ENCODE data around the gene RFESD. TPM values are rescaled to one million over a fixed set of nuclear protein-coding genes. Genes with fewer than 3 reads are reported as not detected.

The RFESD gene
- total RNA-seq, 1 experiment from 2014 or later, result 5.0 TPM

GRCh38 chr5:95624368-95624767, 22.2 kb upstream of the RFESD start:
- no peaks in the 10 kb centered on the region for H3K79me2 ChIP-seq (ENCODE audit: low read depth)
- no peak overlapping the region for H2AFZ ChIP-seq
- H3K4me2 ChIP-seq, result no peak overlapping the region
- ChIA-PET POLR2A (ENCODE audit: unreplicated experiment) (no interaction called here), CTCF (no interaction called here)
- H3K27ac ChIP-seq, result no peak overlapping the region
- H3K4me3 ChIP-seq, result no peak overlapping the region
- no peaks in the 10 kb centered on the region for H3K9me3 ChIP-seq (ENCODE audit: insufficient read depth, low read depth)
- DNase-seq, result no peak
- H3K9me2 ChIP-seq (ENCODE audit: insufficient read depth), result no peaks in the 10 kb centered on the region
- 0 out of 2 replicates have a peak, but pooled peaks cover 3% of the 10 kb centered on the region for H3F3A ChIP-seq (ENCODE audit: insufficient read depth, low read depth)
- peaks cover 13% of the 10 kb centered on the region; the same call in 1 of the 2 replicates for H3K27me3 ChIP-seq (ENCODE audit: insufficient read depth, low read depth)
- no TSS peak for BruUV-seq (replicated peaks)
- H3K36me3 ChIP-seq (ENCODE audit: low read depth), result no peaks in the 10 kb centered on the region
- TF ChIP-seq CTCF (conservative IDR thresholded peaks at IDR 0.05) (no peak), EZH2 (IDR thresholded peaks at IDR 0.05; ENCODE audit: low read depth) (no peak)
- 0 out of 2 replicates have a peak, but pooled peaks cover 4% of the 10 kb centered on the region for H3K4me1 ChIP-seq (replicated peaks; ENCODE audit: insufficient read depth)
- intact Hi-C loops (cut with micrococcal nuclease; ENCODE audit: unreplicated experiment), result no loop called here
- H4K20me1 ChIP-seq (ENCODE audit: insufficient read depth), result no peaks in the 10 kb centered on the region

GRCh38 chr5:95626701-95627100, 19.9 kb upstream of the RFESD start:
- no peaks in the 10 kb centered on the region for H3K9me3 ChIP-seq (ENCODE audit: insufficient read depth, low read depth)
- H3K36me3 ChIP-seq (ENCODE audit: low read depth), result no peaks in the 10 kb centered on the region
- H4K20me1 ChIP-seq (ENCODE audit: insufficient read depth), result no peaks in the 10 kb centered on the region
- ChIA-PET POLR2A (ENCODE audit: unreplicated experiment) (no interaction called here), CTCF (no interaction called here)
- no peak for DNase-seq
- BruUV-seq (replicated peaks), result no TSS peak
- no peaks in the 10 kb centered on the region for H3K4me1 ChIP-seq (replicated peaks; ENCODE audit: insufficient read depth)
- H3K4me3 ChIP-seq, result no peak overlapping the region
- no peak overlapping the region for H2AFZ ChIP-seq
- no peaks in the 10 kb centered on the region for H3K27me3 ChIP-seq (ENCODE audit: insufficient read depth, low read depth)
- TF ChIP-seq CTCF (conservative IDR thresholded peaks at IDR 0.05) (no peak), EZH2 (IDR thresholded peaks at IDR 0.05; ENCODE audit: low read depth) (no peak)
- intact Hi-C loops (cut with micrococcal nuclease; ENCODE audit: unreplicated experiment), result no loop called here
- H3K9me2 ChIP-seq (ENCODE audit: insufficient read depth), result no peaks in the 10 kb centered on the region
- H3F3A ChIP-seq (ENCODE audit: insufficient read depth, low read depth), result 0 out of 2 replicates have a peak, but pooled peaks cover 3% of the 10 kb centered on the region
- no peaks in the 10 kb centered on the region for H3K79me2 ChIP-seq (ENCODE audit: low read depth)
- H3K4me2 ChIP-seq, result no peak overlapping the region
- H3K27ac ChIP-seq, result no peak overlapping the region

GRCh38 chr5:95627971-95628810, 18.4 kb upstream of the RFESD start:
- CTCF ChIA-PET, result no interaction called here
- BruUV-seq (replicated peaks), result no TSS peak
- H3K4me3 ChIP-seq, result no peak overlapping the region
- no peaks in the 10 kb centered on the region for H3K79me2 ChIP-seq (ENCODE audit: low read depth)
- no peak overlapping the region for H3K27ac ChIP-seq
- no peaks in the 10 kb centered on the region for H3K9me2 ChIP-seq (ENCODE audit: insufficient read depth)
- no peak for DNase-seq
- no peaks in the 10 kb centered on the region for H3K4me1 ChIP-seq (replicated peaks; ENCODE audit: insufficient read depth)
- no peaks in the 10 kb centered on the region for H3K9me3 ChIP-seq (ENCODE audit: insufficient read depth, low read depth)
- no peaks in the 10 kb centered on the region for H4K20me1 ChIP-seq (ENCODE audit: insufficient read depth)
- no peaks in the 10 kb centered on the region for H3K27me3 ChIP-seq (ENCODE audit: insufficient read depth, low read depth)
- POLR2A ChIA-PET (ENCODE audit: unreplicated experiment), result no interaction called here
- intact Hi-C loops (cut with micrococcal nuclease; ENCODE audit: unreplicated experiment), result no loop called here
- TF ChIP-seq EZH2 (IDR thresholded peaks at IDR 0.05; ENCODE audit: low read depth) (no peak), CTCF (conservative IDR thresholded peaks at IDR 0.05) (no peak)
- no peaks in the 10 kb centered on the region for H3K36me3 ChIP-seq (ENCODE audit: low read depth)
- H3F3A ChIP-seq (ENCODE audit: insufficient read depth, low read depth), result no peaks in the 10 kb centered on the region
- no peak overlapping the region for H2AFZ ChIP-seq
- no peak overlapping the region for H3K4me2 ChIP-seq
